Esophagus muscularis mucosa (tissue), 4 donors: ENCODE data around the gene DCAF11. TPM values are rescaled to one million over a fixed set of nuclear protein-coding genes. Genes with fewer than 3 reads are reported as not detected.

Source experiments
- DNase-seq: peaks from one replicate; pipeline ENCODE4 v3.0.0-alpha.2; 2017; ENCODE audit errors: extremely low spot score
- H3K27ac ChIP-seq, 4 donors: fragments of 200-600 bp; sonication (generic); replicated peaks in 1 of 4; 1 replicate in 3 of 4; 2 replicates in 1 of 4; pipeline ENCODE4 v1.5.1; 2016 to 2019; ENCODE audit warnings: mild to moderate bottlenecking in 1 of 4
- H3K27me3 ChIP-seq, 4 donors: fragments of 200-600 bp; sonication (generic); one replicate each; pipeline versions ENCODE4 v1.5.1 to v1.6.0; 2016 to 2019
- H3K36me3 ChIP-seq, 4 donors: fragments of 200-600 bp; sonication (generic); one replicate each; pipeline ENCODE4 v1.5.1; 2016 to 2019
- H3K4me1 ChIP-seq, 4 donors: fragments of 200-600 bp; sonication (generic); one replicate each; pipeline ENCODE4 v1.5.1; 2016 to 2019
- H3K4me3 ChIP-seq, 4 donors: fragments of 200-600 bp; sonication (generic); 1 replicate in 2 of 4; 2 replicates in 2 of 4; pipeline ENCODE4 v1.5.1; 2016 to 2019; ENCODE audit warnings: mild to moderate bottlenecking in 4 of 4, moderate library complexity in 1 of 4
- H3K9me3 ChIP-seq, 4 donors: fragments of 200-600 bp; sonication (generic); 1 replicate in 3 of 4; 2 replicates in 1 of 4; pipeline ENCODE4 v1.5.1; 2016 to 2019
- CTCF ChIP-seq, 3 experiments: fragments of 200-600 bp in 2 of 3; fragments of 450-650 bp in 1 of 3; sonication (generic) in 2 of 3; IDR thresholded peaks; one replicate each; pipeline ENCODE4 v1.5.1; 2017 to 2019; ENCODE audit warnings: antibody characterized with exemption in 3 of 3, mild to moderate bottlenecking in 2 of 3, moderate library complexity in 1 of 3
- EP300 ChIP-seq: sonication (generic); formaldehyde crosslinking; IDR thresholded peaks from one replicate; pipeline ENCODE4 v1.6.1; 2017; ENCODE audit warnings: antibody characterized with exemption
- POLR2A ChIP-seq: fragments of 450-650 bp; IDR thresholded peaks from one replicate; pipeline ENCODE4 v1.6.1; 2017; ENCODE audit warnings: antibody characterized with exemption, moderate library complexity, mild to moderate bottlenecking, low read depth
- POLR2AphosphoS5 ChIP-seq, 2 donors: sonication (generic); formaldehyde crosslinking; IDR thresholded peaks; one replicate each; pipeline ENCODE4 v1.6.1; 2017; ENCODE audit warnings: antibody characterized with exemption in 2 of 2
- WGBS: methylation state at CpG from one replicate; pipeline ENCODE4 v1.1.5; 2018; 5-methylcytosine and 5-hydroxymethylcytosine counted together
- intact Hi-C: fragments of 100-400 bp; cut with DNase I; formaldehyde crosslinking; loops from one replicate; pipeline ENCODE4 v1.15.1; 2023
- total RNA-seq, 4 donors: library from RNA; depleted of rRNA; stranded (reverse); fragments of >200 nt; gene quantifications; one replicate each; pipeline versions ENCODE4 v1.1.0 to v1.2.1, GENCODE V29; 2016

DCAF11 gene
- total RNA-seq, 4 donors from 2014 or later: 56.0 to 74.9 (median 66.8) TPM

GRCh38 chr14:24145690-24146452 lies 31.3 kb downstream of the DCAF11 start:
- peak overlapping the region; percentile 88 to 94 (median 90) for H3K27ac ChIP-seq
- WGBS: 17% methylated on average over 9 of the region's 9 CpGs
- H3K9me3 ChIP-seq: no peaks in the 10 kb centered on the region
- H3K4me1 ChIP-seq: peaks cover 22 to 59% (median 47%) of the 10 kb centered on the region in 4 donors
- DNase-seq: no peak
- peak overlapping the region; percentile 63 to 92 (median 78) for H3K4me3 ChIP-seq
- peaks cover 8 to 33% (median 27%) of the 10 kb centered on the region in 4 donors for H3K36me3 ChIP-seq
- H3K27me3 ChIP-seq: no peaks in the 10 kb centered on the region
- TF ChIP-seq CTCF (IDR thresholded peaks at IDR 0.05) (no peak), EP300 (no peak), POLR2A (no peak), POLR2AphosphoS5 (IDR thresholded peaks at IDR 0.05) (no peak)
- intact Hi-C loops: loop anchor here (10.0 kb wide), 1 partner anchor 289 kb away; no protein-coding TSS in a partner anchor

GRCh38 chr14:24146453-24146977 lies 31.9 kb downstream of the DCAF11 start, which contains the start of gene PSME2:
TSS of gene PSME2 (minus strand) at chr14:24146610. CDS start at chr14:24146581, 29 bp downstream.
- no peaks in the 10 kb centered on the region for H3K27me3 ChIP-seq
- DNase-seq: peak; percentile 98
- WGBS: 0% methylated on average over 15 of the region's 25 CpGs
- peak within 1 kb of the TSS; percentile 88 to 94 (median 90) for H3K27ac ChIP-seq
- peaks cover 15 to 40% (median 34%) of the 10 kb centered on the region in 4 donors for H3K36me3 ChIP-seq
- TF ChIP-seq EP300 (no peak), CTCF (IDR thresholded peaks at IDR 0.05) (no peak), POLR2AphosphoS5 (IDR thresholded peaks at IDR 0.05) (peak; percentile 29 to 71), POLR2A (no peak)
- H3K9me3 ChIP-seq: no peaks in the 10 kb centered on the region
- intact Hi-C loops: loop anchor here (10.0 kb wide), 1 partner anchor 288 kb away; no protein-coding TSS in a partner anchor
- peak within 1 kb of the TSS; percentile 63 to 92 (median 78) for H3K4me3 ChIP-seq
- H3K4me1 ChIP-seq: peaks cover 22 to 57% (median 46%) of the 10 kb centered on the region in 4 donors

- Histone ChIP-seq H3K27ac (peak within 1 kb of the TSS; percentile 88 to 94 (median 90)), H3K27me3 (no peaks in the 10 kb centered on the region), H3K4me1 (peaks cover 19 to 53% (median 42%) of the 10 kb centered on the region in 4 donors), H3K4me3 (peak within 1 kb of the TSS; percentile 63 to 92 (median 78)), H3K36me3 (peaks cover 20 to 46% (median 40%) of the 10 kb centered on the region in 4 donors), H3K9me3 (no peaks in the 10 kb centered on the region)
- intact Hi-C loops: loop anchor here (10.0 kb wide), 1 partner anchor 288 kb away; no protein-coding TSS in a partner anchor
- peak; percentile 100 for DNase-seq
- WGBS: 0% methylated on average over 41 of the region's 57 CpGs
- TF ChIP-seq POLR2AphosphoS5 (IDR thresholded peaks at IDR 0.05): peak; percentile 74 to 82
- TF ChIP-seq POLR2A: no peak
Measured at GRCh38 chr14:24146978-24147760, 32.6 kb downstream of the DCAF11 start, which contains the start of gene RNF31. TSS of gene RNF31 (plus strand) at chr14:24147498. CDS start at chr14:24147699, 201 bp downstream.

- no peaks in the 10 kb centered on the region for H3K9me3 ChIP-seq
- TF ChIP-seq CTCF (IDR thresholded peaks at IDR 0.05): no peak
- no peak for TF ChIP-seq POLR2A
- intact Hi-C loops: loop anchor here (10.0 kb wide), 1 partner anchor 287 kb away; no protein-coding TSS in a partner anchor
- H3K4me3 ChIP-seq: peak overlapping the region; percentile 63 to 92 (median 78)
- WGBS: 12% methylated on average over 11 of the region's 29 CpGs
- H3K27me3 ChIP-seq: no peaks in the 10 kb centered on the region
- peaks cover 17 to 47% (median 38%) of the 10 kb centered on the region in 4 donors for H3K4me1 ChIP-seq
- DNase-seq: no peak
- H3K36me3 ChIP-seq: peaks cover 27 to 53% (median 47%) of the 10 kb centered on the region in 4 donors
- peak overlapping the region; percentile 88 to 94 (median 90) for H3K27ac ChIP-seq
Measured at GRCh38 chr14:24147761-24148428, 33.3 kb downstream of the DCAF11 start.
